Natural killer cell (primary cell): ENCODE data around the gene NFIC. TPM values are rescaled to one million over a fixed set of nuclear protein-coding genes. Genes with fewer than 3 reads are reported as not detected.

Experiments used
- ATAC-seq, 3 donors: fragments of 150-1000 bp in 2 of 3; fragments of 200-7000 bp in 1 of 3; cut with Tn5 transposase; 1 replicate in 1 of 3; 2 replicates in 2 of 3; pipeline ENCODE4 v1.10.0; 2021; ENCODE audit warnings: mild to moderate bottlenecking in 2 of 3, moderate library complexity in 2 of 3
- DNase-seq, 2 donors: peaks; one replicate each; pipeline versions ENCODE4 v3.0.0 to v3.0.0-alpha.2; 2013 to 2021; ENCODE audit warnings: mixed read lengths in 1 of 2
- H3K27ac ChIP-seq: one replicate; pipeline ENCODE4 v1.5.1; 2013; ENCODE audit warnings: mild to moderate bottlenecking, low read length
- H3K27me3 ChIP-seq: one replicate; pipeline ENCODE4 v1.6.1; 2013; ENCODE audit warnings: low read length; ENCODE audit not compliant: control insufficient read depth, insufficient read depth
- H3K36me3 ChIP-seq: one replicate; pipeline ENCODE4 v1.6.1; 2013; ENCODE audit warnings: low read length; ENCODE audit not compliant: control insufficient read depth, insufficient read depth
- H3K4me1 ChIP-seq: one replicate; pipeline ENCODE4 v1.6.1; 2013; ENCODE audit warnings: low read length; ENCODE audit not compliant: control insufficient read depth, insufficient read depth
- H3K4me3 ChIP-seq: one replicate; pipeline ENCODE4 v1.5.1; 2013; ENCODE audit warnings: low read length
- H3K9me3 ChIP-seq: one replicate; pipeline ENCODE4 v1.6.1; 2013; ENCODE audit warnings: low read length; ENCODE audit not compliant: control insufficient read depth, insufficient read depth
- H3K27ac Mint-ChIP-seq, 2 donors: one replicate each; pipeline ENCODE4 v1.8.0; 2022; ENCODE audit warnings: mild to moderate bottlenecking in 2 of 2, mixed read lengths in 2 of 2, moderate library complexity in 1 of 2
- H3K27me3 Mint-ChIP-seq, 2 donors: one replicate each; pipeline ENCODE4 v1.8.0; 2022; ENCODE audit warnings: low read depth in 2 of 2, mixed read lengths in 2 of 2
- H3K36me3 Mint-ChIP-seq: one replicate; pipeline ENCODE4 v1.8.0; 2022; ENCODE audit warnings: mixed read lengths
- H3K4me1 Mint-ChIP-seq, 2 donors: one replicate each; pipeline ENCODE4 v1.8.0; 2022; ENCODE audit warnings: mixed read lengths in 2 of 2
- H3K4me3 Mint-ChIP-seq: one replicate; pipeline ENCODE4 v1.8.0; 2022; ENCODE audit warnings: mild to moderate bottlenecking, moderate library complexity, mixed read lengths
- H3K9me3 Mint-ChIP-seq, 2 donors: one replicate each; pipeline ENCODE4 v1.8.0; 2022; ENCODE audit warnings: mixed read lengths in 2 of 2
- WGBS: methylation state at CpG from one replicate; pipeline ENCODE4 v1.1.7; 2013; ENCODE audit warnings: missing lambda C conversion rate; ENCODE audit not compliant: insufficient coverage; 5-methylcytosine and 5-hydroxymethylcytosine counted together
- intact Hi-C: fragments of 100-400 bp; cut with micrococcal nuclease; formaldehyde crosslinking; loops from one replicate; pipeline ENCODE4 v1.14.2; 2022
- total RNA-seq, 4 donors: library from RNA; stranded (reverse); fragments of 120-200 nt in 1 of 4; gene quantifications; one replicate each; pipeline versions ENCODE4 v1.2.3 to v1.2.4, GENCODE V29; 2013 to 2022
- TF ChIP-seq, protein P1 (sequence below): fragments of 200-600 bp; IDR thresholded peaks from one replicate; pipeline ENCODE4 v1.8.0; 2022; ENCODE audit warnings: antibody characterized with exemption

NFIC gene
- total RNA-seq, 3 donors from 2014 or later (not counting 1 experiment from before 2014, with no cell fraction given): 18.5 to 22.2 (median 20.6) TPM

GRCh38 chr19:3408996-3409345, 42.6 kb downstream of the NFIC start:
- Histone ChIP-seq H3K9me3 (no peaks in the 10 kb centered on the region), H3K27me3 (no peaks in the 10 kb centered on the region), H3K4me3 (no peak overlapping the region), H3K4me1 (no peaks in the 10 kb centered on the region), H3K27ac (no peak overlapping the region), H3K36me3 (no peaks in the 10 kb centered on the region)
- Mint-ChIP-seq H3K36me3 (no peaks in the 10 kb centered on the region), H3K9me3 (no peaks in the 10 kb centered on the region), H3K27ac (no peak overlapping the region), H3K4me3 (no peak overlapping the region), H3K27me3 (no peaks in the 10 kb centered on the region), H3K4me1 (peaks cover 0 to 9% of the 10 kb centered on the region in 2 donors)
- TF ChIP-seq, protein P1, sequence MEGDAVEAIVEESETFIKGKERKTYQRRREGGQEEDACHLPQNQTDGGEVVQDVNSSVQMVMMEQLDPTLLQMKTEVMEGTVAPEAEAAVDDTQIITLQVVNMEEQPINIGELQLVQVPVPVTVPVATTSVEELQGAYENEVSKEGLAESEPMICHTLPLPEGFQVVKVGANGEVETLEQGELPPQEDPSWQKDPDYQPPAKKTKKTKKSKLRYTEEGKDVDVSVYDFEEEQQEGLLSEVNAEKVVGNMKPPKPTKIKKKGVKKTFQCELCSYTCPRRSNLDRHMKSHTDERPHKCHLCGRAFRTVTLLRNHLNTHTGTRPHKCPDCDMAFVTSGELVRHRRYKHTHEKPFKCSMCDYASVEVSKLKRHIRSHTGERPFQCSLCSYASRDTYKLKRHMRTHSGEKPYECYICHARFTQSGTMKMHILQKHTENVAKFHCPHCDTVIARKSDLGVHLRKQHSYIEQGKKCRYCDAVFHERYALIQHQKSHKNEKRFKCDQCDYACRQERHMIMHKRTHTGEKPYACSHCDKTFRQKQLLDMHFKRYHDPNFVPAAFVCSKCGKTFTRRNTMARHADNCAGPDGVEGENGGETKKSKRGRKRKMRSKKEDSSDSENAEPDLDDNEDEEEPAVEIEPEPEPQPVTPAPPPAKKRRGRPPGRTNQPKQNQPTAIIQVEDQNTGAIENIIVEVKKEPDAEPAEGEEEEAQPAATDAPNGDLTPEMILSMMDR: no peak
- intact Hi-C loops: no loop called here
- DNase-seq (no peak), ATAC-seq (no peak)
- WGBS: 94% methylated on average over 11 of the region's 11 CpGs

DNA sequence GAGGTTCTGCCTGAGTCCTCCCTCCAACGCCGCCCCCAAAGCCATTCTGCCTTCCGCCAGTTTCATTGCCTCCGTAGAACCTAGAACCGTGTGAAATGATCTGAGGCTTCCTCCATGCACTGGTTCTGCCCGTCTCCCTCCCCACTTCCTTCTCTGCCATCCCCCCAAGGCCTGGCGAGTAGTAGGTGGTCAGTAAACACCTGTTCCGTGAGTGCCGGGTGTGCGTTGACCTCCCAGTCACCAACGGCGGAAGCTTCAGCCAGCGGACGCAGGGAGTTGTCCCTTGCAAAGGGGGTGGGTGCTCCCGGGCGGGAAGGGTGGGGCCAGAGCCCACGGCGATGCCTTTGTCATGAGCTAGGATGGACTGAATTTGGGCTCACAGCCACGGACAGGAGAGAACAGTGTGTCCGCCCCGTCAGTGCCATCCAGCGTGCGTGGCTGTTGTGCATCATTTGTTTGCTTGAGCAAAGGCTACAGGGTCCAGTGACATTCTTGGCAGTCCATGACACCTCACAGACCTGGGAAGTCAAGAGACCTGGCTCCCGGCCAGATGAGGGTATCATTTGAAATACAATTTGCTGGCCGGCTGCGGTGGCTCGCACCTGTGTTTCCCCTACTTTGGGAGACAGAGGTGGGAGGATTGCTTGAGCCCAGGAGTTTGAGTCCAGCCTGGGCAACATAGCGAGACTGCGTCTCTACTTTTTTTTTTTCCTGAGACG, 43.1 kb downstream of the NFIC start:
- no peak overlapping the region for H3K4me3 Mint-ChIP-seq
- intact Hi-C loops: no loop called here

DNA sequence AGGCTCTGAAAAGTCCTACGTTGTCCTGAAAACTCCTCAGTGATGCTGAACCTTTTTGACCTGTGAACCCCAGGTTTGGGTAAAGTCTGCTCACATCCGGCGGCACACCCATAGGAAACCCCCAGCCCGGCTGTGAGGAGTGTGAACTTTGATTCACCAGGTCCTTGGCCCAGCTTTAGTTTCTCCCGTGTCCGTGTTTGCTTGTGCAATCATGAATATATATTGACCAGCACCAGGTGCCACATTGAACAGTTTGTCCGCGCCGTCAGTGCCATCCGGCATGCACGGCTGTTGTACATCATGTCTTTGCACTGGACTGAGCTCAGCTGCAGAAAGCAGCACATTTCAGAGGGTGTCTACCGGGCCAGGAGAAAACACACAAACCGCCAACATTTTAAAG, 45.3 kb downstream of the NFIC start:
- TF ChIP-seq, protein P1: no peak
- peaks cover 0 to 5% of the 10 kb centered on the region in 2 donors for H3K4me1 Mint-ChIP-seq
- H3K27me3 Mint-ChIP-seq: no peaks in the 10 kb centered on the region
- 96% methylated on average over 13 of the region's 13 CpGs for WGBS
- no peak overlapping the region for H3K27ac Mint-ChIP-seq
- H3K36me3 ChIP-seq: no peaks in the 10 kb centered on the region
- DNase-seq: no peak
- H3K27me3 ChIP-seq: no peaks in the 10 kb centered on the region
- no peaks in the 10 kb centered on the region for H3K9me3 Mint-ChIP-seq
- H3K4me3 ChIP-seq: no peak overlapping the region
- no peaks in the 10 kb centered on the region for H3K4me1 ChIP-seq
- no peak overlapping the region for H3K4me3 Mint-ChIP-seq
- H3K9me3 ChIP-seq: no peaks in the 10 kb centered on the region
- no peak overlapping the region for H3K27ac ChIP-seq
- ATAC-seq: no peak
- H3K36me3 Mint-ChIP-seq: no peaks in the 10 kb centered on the region
- intact Hi-C loops: no loop called here

More for the DNA sequence above, 43.1 kb downstream of the NFIC start:
- no peak overlapping the region for H3K4me3 ChIP-seq
- H3K27ac ChIP-seq: no peak overlapping the region
- no peaks in the 10 kb centered on the region for H3K4me1 ChIP-seq
- WGBS: 90% methylated on average over 30 of the region's 30 CpGs
- Mint-ChIP-seq H3K4me1 (peaks cover 0 to 9% of the 10 kb centered on the region in 2 donors), H3K27ac (no peak overlapping the region), H3K27me3 (no peaks in the 10 kb centered on the region), H3K9me3 (no peaks in the 10 kb centered on the region), H3K36me3 (no peaks in the 10 kb centered on the region)
- no peak for ATAC-seq
- no peaks in the 10 kb centered on the region for H3K27me3 ChIP-seq
- no peak for DNase-seq
- H3K9me3 ChIP-seq: no peaks in the 10 kb centered on the region
- no peaks in the 10 kb centered on the region for H3K36me3 ChIP-seq
- TF ChIP-seq, protein P1: no peak

DNA sequence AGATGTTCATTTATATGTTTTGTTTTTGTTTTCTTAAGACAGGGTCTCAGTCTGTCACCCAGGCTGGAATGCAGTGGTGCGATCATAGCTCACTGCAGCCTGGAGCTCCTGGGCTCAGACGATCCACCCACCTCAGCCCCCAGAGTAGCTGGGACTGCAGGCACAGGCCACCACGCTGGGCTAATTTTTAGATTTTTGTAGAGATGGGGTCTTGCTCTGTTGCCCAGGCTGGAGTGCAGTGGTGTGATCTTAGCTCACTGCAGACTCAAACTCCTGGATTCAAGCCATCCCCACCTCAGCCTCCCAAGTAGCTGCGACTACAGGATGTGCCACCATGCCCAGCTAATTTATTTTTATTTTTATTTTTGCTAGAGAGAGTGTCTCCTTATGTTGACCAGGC, 45.7 kb downstream of the NFIC start:
- no peaks in the 10 kb centered on the region for H3K9me3 Mint-ChIP-seq
- 93% methylated on average over 2 of the region's 4 CpGs for WGBS
- intact Hi-C loops: no loop called here
- no peaks in the 10 kb centered on the region for H3K36me3 ChIP-seq
- no peak overlapping the region for H3K27ac Mint-ChIP-seq
- TF ChIP-seq, protein P1: no peak
- no peaks in the 10 kb centered on the region for H3K27me3 ChIP-seq
- no peaks in the 10 kb centered on the region for H3K27me3 Mint-ChIP-seq
- peaks cover 0 to 4% of the 10 kb centered on the region in 2 donors for H3K4me1 Mint-ChIP-seq
- no peak overlapping the region for H3K27ac ChIP-seq
- no peak overlapping the region for H3K4me3 ChIP-seq
- ATAC-seq (no peak), DNase-seq (no peak)
- H3K4me1 ChIP-seq: no peaks in the 10 kb centered on the region
- no peaks in the 10 kb centered on the region for H3K9me3 ChIP-seq
- no peaks in the 10 kb centered on the region for H3K36me3 Mint-ChIP-seq
- H3K4me3 Mint-ChIP-seq: no peak overlapping the region
